ENCODE data around the gene TOM1L2.

The TOM1L2 gene

DNA sequence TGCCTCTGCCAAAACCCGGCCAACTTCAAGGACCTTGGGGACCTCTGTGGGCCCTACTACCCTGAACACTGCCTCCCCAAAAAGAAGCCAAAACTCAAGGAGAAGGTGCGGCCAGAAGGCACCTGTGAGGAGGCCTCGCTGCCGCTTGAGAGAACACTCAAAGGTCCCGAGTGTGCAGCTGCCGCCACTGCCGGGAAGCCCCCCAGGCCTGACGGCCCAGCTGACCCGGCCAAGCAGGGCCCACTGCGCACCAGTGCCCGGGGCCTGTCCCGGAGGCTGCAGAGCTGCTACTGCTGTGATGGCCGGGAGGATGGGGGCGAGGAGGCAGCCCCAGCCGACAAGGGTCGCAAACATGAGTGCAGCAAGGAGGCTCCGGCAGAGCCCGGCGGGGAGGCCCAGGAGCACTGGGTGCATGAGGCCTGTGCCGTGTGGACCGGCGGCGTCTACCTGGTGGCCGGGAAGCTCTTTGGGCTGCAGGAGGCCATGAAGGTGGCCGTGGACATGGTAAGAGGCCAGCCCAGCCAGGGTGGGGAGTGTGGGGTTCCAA is 174.1 kb downstream of the TOM1L2 start:
- H3K9me2 ChIP-seq (replicated peaks; ENCODE audit: control insufficient read depth, low read length), result no peaks in the 10 kb centered on the region
- H3K36me3 ChIP-seq (ENCODE audit: control insufficient read depth, low read length), result peaks cover 44% of the 10 kb centered on the region
- no peaks in the 10 kb centered on the region for H3K27me3 ChIP-seq (ENCODE audit: control insufficient read depth, low read length)
- H3K9me3 ChIP-seq (ENCODE audit: control insufficient read depth, insufficient read depth, low read length), result no peaks in the 10 kb centered on the region
- no peaks in the 10 kb centered on the region for H3K79me2 ChIP-seq (ENCODE audit: control insufficient read depth, low read length)
- H3K4me3 ChIP-seq (ENCODE audit: low read length), result no peak overlapping the region
- H3K4me1 ChIP-seq (ENCODE audit: control insufficient read depth, low read length), result no peaks in the 10 kb centered on the region
- no peaks in the 10 kb centered on the region for H4K20me1 ChIP-seq (ENCODE audit: control insufficient read depth, insufficient read depth, low read depth, low read length)
- no peak overlapping the region for H3K27ac ChIP-seq (ENCODE audit: low read depth, low read length)
- no peaks in the 10 kb centered on the region for H3F3A ChIP-seq (ENCODE audit: control insufficient read depth, insufficient read depth)
- H3K4me2 ChIP-seq (ENCODE audit: low read length), result no peak overlapping the region
- no peak for TF ChIP-seq EZH2phosphoT487 (IDR thresholded peaks at IDR 0.05; ENCODE audit: borderline replicate concordance, low read length)
- TF ChIP-seq, protein P1, sequence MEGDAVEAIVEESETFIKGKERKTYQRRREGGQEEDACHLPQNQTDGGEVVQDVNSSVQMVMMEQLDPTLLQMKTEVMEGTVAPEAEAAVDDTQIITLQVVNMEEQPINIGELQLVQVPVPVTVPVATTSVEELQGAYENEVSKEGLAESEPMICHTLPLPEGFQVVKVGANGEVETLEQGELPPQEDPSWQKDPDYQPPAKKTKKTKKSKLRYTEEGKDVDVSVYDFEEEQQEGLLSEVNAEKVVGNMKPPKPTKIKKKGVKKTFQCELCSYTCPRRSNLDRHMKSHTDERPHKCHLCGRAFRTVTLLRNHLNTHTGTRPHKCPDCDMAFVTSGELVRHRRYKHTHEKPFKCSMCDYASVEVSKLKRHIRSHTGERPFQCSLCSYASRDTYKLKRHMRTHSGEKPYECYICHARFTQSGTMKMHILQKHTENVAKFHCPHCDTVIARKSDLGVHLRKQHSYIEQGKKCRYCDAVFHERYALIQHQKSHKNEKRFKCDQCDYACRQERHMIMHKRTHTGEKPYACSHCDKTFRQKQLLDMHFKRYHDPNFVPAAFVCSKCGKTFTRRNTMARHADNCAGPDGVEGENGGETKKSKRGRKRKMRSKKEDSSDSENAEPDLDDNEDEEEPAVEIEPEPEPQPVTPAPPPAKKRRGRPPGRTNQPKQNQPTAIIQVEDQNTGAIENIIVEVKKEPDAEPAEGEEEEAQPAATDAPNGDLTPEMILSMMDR (IDR thresholded peaks at IDR 0.05; ENCODE audit: low read depth, low read length, poor library complexity, severe bottlenecking), result no peak

DNA sequence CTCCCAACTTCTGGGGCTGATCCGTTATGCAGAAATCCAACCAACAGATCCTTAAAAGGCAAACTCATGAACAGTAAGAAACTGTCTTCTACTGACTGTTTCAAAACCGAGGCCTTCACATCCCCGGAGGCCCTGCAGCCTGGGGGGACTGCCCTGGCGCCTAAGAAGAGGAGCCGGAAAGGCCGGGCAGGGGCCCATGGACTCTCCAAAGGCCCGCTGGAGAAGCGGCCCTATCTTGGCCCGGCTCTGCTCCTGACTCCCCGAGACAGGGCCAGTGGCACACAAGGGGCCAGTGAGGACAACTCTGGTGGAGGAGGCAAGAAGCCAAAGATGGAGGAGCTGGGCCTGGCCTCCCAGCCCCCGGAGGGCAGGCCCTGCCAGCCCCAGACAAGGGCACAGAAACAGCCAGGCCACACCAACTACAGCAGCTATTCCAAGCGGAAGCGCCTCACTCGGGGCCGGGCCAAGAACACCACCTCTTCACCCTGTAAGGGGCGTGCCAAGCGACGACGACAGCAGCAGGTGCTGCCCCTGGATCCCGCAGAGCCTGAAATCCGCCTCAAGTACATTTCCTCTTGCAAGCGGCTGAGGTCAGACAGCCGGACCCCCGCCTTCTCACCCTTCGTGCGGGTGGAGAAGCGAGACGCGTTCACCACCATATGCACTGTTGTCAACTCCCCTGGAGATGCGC is 174.9 kb downstream of the TOM1L2 start:
- Histone ChIP-seq H3K27ac (ENCODE audit: low read depth, low read length) (no peak overlapping the region), H3F3A (ENCODE audit: control insufficient read depth, insufficient read depth) (no peaks in the 10 kb centered on the region), H3K4me1 (ENCODE audit: control insufficient read depth, low read length) (peaks cover under 1% of the 10 kb centered on the region), H3K4me3 (ENCODE audit: low read length) (no peak overlapping the region), H3K4me2 (ENCODE audit: low read length) (no peak overlapping the region), H3K9me3 (ENCODE audit: control insufficient read depth, insufficient read depth, low read length) (no peaks in the 10 kb centered on the region), H3K9me2 (replicated peaks; ENCODE audit: control insufficient read depth, low read length) (no peaks in the 10 kb centered on the region), H3K36me3 (ENCODE audit: control insufficient read depth, low read length) (peaks cover 45% of the 10 kb centered on the region), H4K20me1 (ENCODE audit: control insufficient read depth, insufficient read depth, low read depth, low read length) (no peaks in the 10 kb centered on the region), H3K79me2 (ENCODE audit: control insufficient read depth, low read length) (no peaks in the 10 kb centered on the region; the same call in 1 of the 2 replicates), H3K27me3 (ENCODE audit: control insufficient read depth, low read length) (no peaks in the 10 kb centered on the region)
- TF ChIP-seq, protein P1 (IDR thresholded peaks at IDR 0.05; ENCODE audit: low read depth, low read length, poor library complexity, severe bottlenecking), result no peak
- no peak for TF ChIP-seq EZH2phosphoT487 (IDR thresholded peaks at IDR 0.05; ENCODE audit: borderline replicate concordance, low read length)

DNA sequence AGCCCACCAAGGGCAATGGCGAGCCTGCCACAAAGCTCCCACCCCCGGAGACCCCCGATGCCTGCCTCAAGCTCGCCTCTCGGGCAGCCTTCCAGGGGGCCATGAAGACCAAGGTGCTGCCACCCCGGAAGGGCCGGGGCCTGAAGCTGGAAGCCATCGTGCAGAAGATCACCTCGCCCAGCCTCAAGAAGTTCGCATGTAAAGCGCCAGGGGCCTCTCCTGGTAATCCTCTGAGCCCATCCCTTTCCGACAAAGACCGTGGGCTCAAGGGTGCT is 175.5 kb downstream of the TOM1L2 start:
- no peak overlapping the region for H3K4me3 ChIP-seq (ENCODE audit: low read length)
- no peaks in the 10 kb centered on the region for H3K9me2 ChIP-seq (replicated peaks; ENCODE audit: control insufficient read depth, low read length)
- no peak overlapping the region for H3K4me2 ChIP-seq (ENCODE audit: low read length)
- no peak overlapping the region for H3K27ac ChIP-seq (ENCODE audit: low read depth, low read length)
- H3K4me1 ChIP-seq (ENCODE audit: control insufficient read depth, low read length), result peaks cover 6% of the 10 kb centered on the region
- H3K9me3 ChIP-seq (ENCODE audit: control insufficient read depth, insufficient read depth, low read length), result no peaks in the 10 kb centered on the region
- H3K27me3 ChIP-seq (ENCODE audit: control insufficient read depth, low read length), result no peaks in the 10 kb centered on the region
- no peaks in the 10 kb centered on the region for H3F3A ChIP-seq (ENCODE audit: control insufficient read depth, insufficient read depth)
- TF ChIP-seq EZH2phosphoT487 (IDR thresholded peaks at IDR 0.05; ENCODE audit: borderline replicate concordance, low read length), result no peak
- TF ChIP-seq, protein P1 (IDR thresholded peaks at IDR 0.05; ENCODE audit: low read depth, low read length, poor library complexity, severe bottlenecking), result no peak
- peaks cover 45% of the 10 kb centered on the region for H3K36me3 ChIP-seq (ENCODE audit: control insufficient read depth, low read length)
- H4K20me1 ChIP-seq (ENCODE audit: control insufficient read depth, insufficient read depth, low read depth, low read length), result peaks cover 4% of the 10 kb centered on the region; the same call in 1 of the 2 replicates
- H3K79me2 ChIP-seq (ENCODE audit: control insufficient read depth, low read length), result peaks cover 5% of the 10 kb centered on the region
